DOHH2 (cell line): ENCODE data around the gene DISP1.

Experiments
- H3F3A ChIP-seq: fragments of 200-600 bp; sonication (generic), shearing (Covaris generic); 2 replicates; pipeline ENCODE4 v1.6.0; 2016; ENCODE audit warnings: antibody characterized with exemption, mild to moderate bottlenecking; ENCODE audit not compliant: control insufficient read depth, insufficient read depth
- H3K27ac ChIP-seq: fragments of 200-600 bp; sonication (generic); 2 replicates; pipeline ENCODE4 v1.5.1; 2014; ENCODE audit warnings: low read depth, mild to moderate bottlenecking, low read length, moderate library complexity
- H3K27me3 ChIP-seq: fragments of 200-600 bp; sonication (generic); 2 replicates; pipeline ENCODE4 v1.6.1; 2014; ENCODE audit warnings: mild to moderate bottlenecking, low read length, mixed read lengths; ENCODE audit not compliant: control insufficient read depth
- H3K36me3 ChIP-seq: fragments of 200-600 bp; sonication (generic); 2 replicates; pipeline ENCODE4 v1.6.1; 2014; ENCODE audit warnings: mild to moderate bottlenecking, low read length, moderate library complexity, mixed read lengths; ENCODE audit not compliant: control insufficient read depth
- H3K4me1 ChIP-seq: fragments of 200-600 bp; sonication (generic); 2 replicates; pipeline ENCODE4 v1.6.1; 2014; ENCODE audit warnings: mild to moderate bottlenecking, low read length, mixed read lengths; ENCODE audit not compliant: control insufficient read depth
- H3K4me2 ChIP-seq: fragments of 200-600 bp; sonication (generic); 2 replicates; pipeline ENCODE4 v1.6.0; 2014; ENCODE audit warnings: mild to moderate bottlenecking, low read length, moderate library complexity
- H3K4me3 ChIP-seq: fragments of 200-600 bp; sonication (generic); 2 replicates; pipeline ENCODE4 v1.5.1; 2014; ENCODE audit warnings: mild to moderate bottlenecking, low read length, mixed read lengths
- H3K79me2 ChIP-seq: fragments of 200-600 bp; sonication (generic); 2 replicates; pipeline ENCODE4 v1.6.1; 2014; ENCODE audit warnings: mild to moderate bottlenecking, low read length, mixed read lengths; ENCODE audit not compliant: control insufficient read depth
- H3K9me2 ChIP-seq: fragments of 200-600 bp; sonication (generic); replicated peaks from 2 replicates; pipeline ENCODE4 v1.6.1; 2014; ENCODE audit warnings: mild to moderate bottlenecking, low read length, mixed read lengths; ENCODE audit not compliant: control insufficient read depth
- H3K9me3 ChIP-seq: fragments of 200-600 bp; sonication (generic); 2 replicates; pipeline ENCODE4 v1.6.1; 2014; ENCODE audit warnings: antibody characterized with exemption, low read length, mixed read lengths; ENCODE audit not compliant: control insufficient read depth, insufficient read depth
- H4K20me1 ChIP-seq: fragments of 200-600 bp; sonication (generic); 2 replicates; pipeline ENCODE4 v1.6.0; 2014; ENCODE audit warnings: low read depth, mild to moderate bottlenecking, antibody characterized with exemption, low read length, moderate library complexity; ENCODE audit not compliant: control insufficient read depth, insufficient read depth
- CTCF ChIP-seq: fragments of 200-600 bp; sonication (generic); IDR thresholded peaks from one replicate; pipeline ENCODE4 v1.5.1; 2014; ENCODE audit warnings: antibody characterized with exemption, mild to moderate bottlenecking, low read depth, low read length; ENCODE audit not compliant: poor library complexity, severe bottlenecking
- EZH2phosphoT487 ChIP-seq: fragments of 200-600 bp; sonication (generic); IDR thresholded peaks from 2 replicates; pipeline ENCODE4 v1.6.1; 2017; ENCODE audit warnings: borderline replicate concordance, mild to moderate bottlenecking, antibody characterized with exemption, low read length, moderate library complexity, mixed read lengths

DISP1 gene

DNA sequence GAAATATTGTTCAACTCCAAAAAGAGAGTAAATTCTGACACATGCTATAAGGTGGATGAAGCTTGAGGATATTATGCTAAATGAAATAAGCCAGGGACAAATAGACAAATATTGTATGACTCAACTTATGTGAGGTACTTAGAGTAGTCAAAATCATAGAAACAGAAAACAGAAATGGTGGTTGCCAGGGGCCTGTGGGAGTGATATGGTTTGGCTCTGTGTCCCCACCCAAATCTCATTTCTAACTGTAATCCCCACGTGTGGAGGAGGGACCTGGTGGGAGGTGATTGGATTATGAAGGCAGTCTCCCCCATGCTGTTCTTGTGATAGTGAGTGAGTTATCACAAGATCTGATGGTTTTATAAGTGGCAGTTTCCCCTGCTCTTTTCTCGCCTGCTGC, 24.7 kb upstream of the DISP1 start:
- H3K79me2 ChIP-seq = no peaks in the 10 kb centered on the region
- TF ChIP-seq EZH2phosphoT487 (no peak), CTCF (no peak)
- no peaks in the 10 kb centered on the region for H3F3A ChIP-seq
- peaks cover 6% of the 10 kb centered on the region for H3K27me3 ChIP-seq
- no peaks in the 10 kb centered on the region for H3K9me2 ChIP-seq
- no peaks in the 10 kb centered on the region for H4K20me1 ChIP-seq
- no peak overlapping the region for H3K4me3 ChIP-seq
- no peak overlapping the region for H3K27ac ChIP-seq
- H3K36me3 ChIP-seq = no peaks in the 10 kb centered on the region
- H3K4me1 ChIP-seq = no peaks in the 10 kb centered on the region
- H3K4me2 ChIP-seq = no peak overlapping the region
- no peaks in the 10 kb centered on the region for H3K9me3 ChIP-seq

GRCh38 chr1:222790520-222790919, 24.3 kb upstream of the DISP1 start:
- H3K79me2 ChIP-seq = no peaks in the 10 kb centered on the region
- no peak overlapping the region for H3K27ac ChIP-seq
- no peaks in the 10 kb centered on the region for H3K9me3 ChIP-seq
- H3K36me3 ChIP-seq = no peaks in the 10 kb centered on the region
- no peaks in the 10 kb centered on the region for H3K9me2 ChIP-seq
- peaks cover 2% of the 10 kb centered on the region for H3K27me3 ChIP-seq
- H3K4me2 ChIP-seq = no peak overlapping the region
- H3K4me3 ChIP-seq = no peak overlapping the region
- H3K4me1 ChIP-seq = no peaks in the 10 kb centered on the region
- H4K20me1 ChIP-seq = no peaks in the 10 kb centered on the region
- no peaks in the 10 kb centered on the region for H3F3A ChIP-seq
- TF ChIP-seq EZH2phosphoT487 (no peak), CTCF (no peak)

GRCh38 chr1:222791006-222791710, 23.7 kb upstream of the DISP1 start:
- H3K27me3 ChIP-seq = no peaks in the 10 kb centered on the region; the same call in 1 of the 2 replicates
- no peaks in the 10 kb centered on the region for H3F3A ChIP-seq
- no peaks in the 10 kb centered on the region for H3K9me3 ChIP-seq
- H3K79me2 ChIP-seq = no peaks in the 10 kb centered on the region
- no peaks in the 10 kb centered on the region for H4K20me1 ChIP-seq
- H3K4me2 ChIP-seq = no peak overlapping the region
- no peak overlapping the region for H3K4me3 ChIP-seq
- H3K36me3 ChIP-seq = no peaks in the 10 kb centered on the region
- no peak overlapping the region for H3K27ac ChIP-seq
- no peak for TF ChIP-seq CTCF
- no peak for TF ChIP-seq EZH2phosphoT487
- no peaks in the 10 kb centered on the region for H3K9me2 ChIP-seq
- no peaks in the 10 kb centered on the region for H3K4me1 ChIP-seq
